ENCODE data around the gene CATSPERB. TPM values are rescaled to one million over a fixed set of nuclear protein-coding genes. Genes with fewer than 3 reads are reported as not detected.

The CATSPERB gene
- total and polyA plus RNA-seq, 2 donors (not counting 3 experiments of a cell fraction or from before 2014, with no cell fraction given), result not detected

DNA sequence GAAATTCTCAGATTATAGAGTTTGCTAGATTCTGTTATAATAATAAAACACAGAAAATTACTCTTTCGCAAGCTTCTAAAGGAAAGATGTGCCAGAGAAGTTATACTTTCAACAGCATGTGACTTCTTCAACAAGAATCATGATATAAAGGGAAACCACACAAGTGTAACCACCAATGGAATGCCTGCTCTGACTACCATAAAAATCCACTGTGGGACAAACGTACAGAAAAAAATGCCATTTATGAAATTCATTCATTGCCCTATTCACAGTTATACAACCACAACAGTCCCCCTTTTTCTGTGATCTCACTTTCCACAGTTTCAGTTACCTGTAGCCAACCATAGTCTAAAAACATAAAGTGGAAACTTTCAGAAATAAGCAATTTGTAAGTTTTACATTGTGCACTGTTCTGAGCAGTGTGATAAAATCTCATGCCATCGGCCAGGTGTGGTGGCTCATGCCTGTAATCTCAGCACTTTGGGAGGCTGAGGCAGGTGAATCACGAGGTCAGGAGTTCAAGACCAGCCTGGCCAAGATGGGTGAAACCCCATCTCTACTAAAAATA is 3.2 kb downstream of the CATSPERB start:
- Histone ChIP-seq H3K27me3 (ENCODE audit: control insufficient read depth in 2 of 2, insufficient read depth in 2 of 2, low read length in 2 of 2) (peaks cover 0 to 3% of the 10 kb centered on the region in 2 experiments), H2AFZ (ENCODE audit: low read depth, low read length) (no peak overlapping the region), H3K36me3 (ENCODE audit: control insufficient read depth in 2 of 2, extremely low read depth in 1 of 2, insufficient read depth in 2 of 2, low read length in 2 of 2) (no peaks in the 10 kb centered on the region), H3K4me1 (ENCODE audit: control insufficient read depth, extremely low read depth, insufficient read depth, low read length) (no peaks in the 10 kb centered on the region), H3K4me2 (ENCODE audit: insufficient read depth, low read length) (no peak overlapping the region), H3K79me2 (ENCODE audit: control insufficient read depth, insufficient read depth, low read length) (no peaks in the 10 kb centered on the region), H3K9me1 (replicated peaks; ENCODE audit: control insufficient read depth, extremely low read depth, insufficient read depth, low read length) (no peaks in the 10 kb centered on the region), H3K4me3 (replicated peaks in 1 of 3; ENCODE audit: insufficient read depth in 1 of 3, low read depth in 1 of 3, low read length in 3 of 3) (no peak overlapping the region), H3K9ac (replicated peaks; ENCODE audit: extremely low read depth, insufficient read depth, low read length) (no peak overlapping the region), H4K20me1 (replicated peaks; ENCODE audit: control insufficient read depth, extremely low read depth, insufficient read depth, low read length) (no peaks in the 10 kb centered on the region), H3K9me3 (replicated peaks; ENCODE audit: control insufficient read depth, insufficient read depth, low read length) (no peaks in the 10 kb centered on the region), H3K27ac (ENCODE audit: insufficient read depth, low read depth, low read length) (no peak overlapping the region)
- TF ChIP-seq JUN (IDR thresholded peaks at IDR 0.05; ENCODE audit: borderline replicate concordance, insufficient read depth, insufficient read length, low read depth) (no peak), MYC (IDR thresholded peaks at IDR 0.05; ENCODE audit: low read depth, low read length) (no peak), POLR2A (IDR thresholded peaks at IDR 0.05; ENCODE audit: low read depth, low read length) (no peak), POLR2AphosphoS5 (IDR thresholded peaks at IDR 0.05; ENCODE audit: insufficient read depth, low read depth, low read length) (no peak), GATA2 (IDR thresholded peaks at IDR 0.05; ENCODE audit: insufficient read depth, insufficient read length, low read depth, low read length) (no peak), FOS (IDR thresholded peaks at IDR 0.05; ENCODE audit: borderline replicate concordance, insufficient read depth, low read length) (no peak), EZH2 (IDR thresholded peaks at IDR 0.05; ENCODE audit: borderline replicate concordance, low read depth, low read length, severe bottlenecking) (no peak)
- TF ChIP-seq, protein P1, sequence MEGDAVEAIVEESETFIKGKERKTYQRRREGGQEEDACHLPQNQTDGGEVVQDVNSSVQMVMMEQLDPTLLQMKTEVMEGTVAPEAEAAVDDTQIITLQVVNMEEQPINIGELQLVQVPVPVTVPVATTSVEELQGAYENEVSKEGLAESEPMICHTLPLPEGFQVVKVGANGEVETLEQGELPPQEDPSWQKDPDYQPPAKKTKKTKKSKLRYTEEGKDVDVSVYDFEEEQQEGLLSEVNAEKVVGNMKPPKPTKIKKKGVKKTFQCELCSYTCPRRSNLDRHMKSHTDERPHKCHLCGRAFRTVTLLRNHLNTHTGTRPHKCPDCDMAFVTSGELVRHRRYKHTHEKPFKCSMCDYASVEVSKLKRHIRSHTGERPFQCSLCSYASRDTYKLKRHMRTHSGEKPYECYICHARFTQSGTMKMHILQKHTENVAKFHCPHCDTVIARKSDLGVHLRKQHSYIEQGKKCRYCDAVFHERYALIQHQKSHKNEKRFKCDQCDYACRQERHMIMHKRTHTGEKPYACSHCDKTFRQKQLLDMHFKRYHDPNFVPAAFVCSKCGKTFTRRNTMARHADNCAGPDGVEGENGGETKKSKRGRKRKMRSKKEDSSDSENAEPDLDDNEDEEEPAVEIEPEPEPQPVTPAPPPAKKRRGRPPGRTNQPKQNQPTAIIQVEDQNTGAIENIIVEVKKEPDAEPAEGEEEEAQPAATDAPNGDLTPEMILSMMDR (IDR thresholded peaks at IDR 0.05; ENCODE audit: extremely low read depth in 1 of 2, insufficient read depth in 1 of 2, low read depth in 1 of 2, low read length in 2 of 2), result no peak
- TF ChIP-seq, protein P2, sequence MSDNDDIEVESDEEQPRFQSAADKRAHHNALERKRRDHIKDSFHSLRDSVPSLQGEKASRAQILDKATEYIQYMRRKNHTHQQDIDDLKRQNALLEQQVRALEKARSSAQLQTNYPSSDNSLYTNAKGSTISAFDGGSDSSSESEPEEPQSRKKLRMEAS (IDR thresholded peaks at IDR 0.05; ENCODE audit: insufficient read depth, insufficient read length), result no peak
- FAIRE-seq (no peak), DNase-seq (ENCODE audit: low read depth, low spot score) (no peak)
- no TSS peak for BruUV-seq (replicated peaks)
- intact Hi-C loops (cut with micrococcal nuclease), result no loop called here
- ChIA-PET CTCF (no interaction called here), POLR2A (no interaction called here)
- dilution Hi-C loops (cut with MboI; ENCODE audit: extremely low pct_ligation_motif_present, low sequenced_read_pairs), result no loop called here

Data from endothelial cell of umbilical vein (primary cell).